ENCODE measurements around the gene CMSS1.

Gene CMSS1

DNA sequence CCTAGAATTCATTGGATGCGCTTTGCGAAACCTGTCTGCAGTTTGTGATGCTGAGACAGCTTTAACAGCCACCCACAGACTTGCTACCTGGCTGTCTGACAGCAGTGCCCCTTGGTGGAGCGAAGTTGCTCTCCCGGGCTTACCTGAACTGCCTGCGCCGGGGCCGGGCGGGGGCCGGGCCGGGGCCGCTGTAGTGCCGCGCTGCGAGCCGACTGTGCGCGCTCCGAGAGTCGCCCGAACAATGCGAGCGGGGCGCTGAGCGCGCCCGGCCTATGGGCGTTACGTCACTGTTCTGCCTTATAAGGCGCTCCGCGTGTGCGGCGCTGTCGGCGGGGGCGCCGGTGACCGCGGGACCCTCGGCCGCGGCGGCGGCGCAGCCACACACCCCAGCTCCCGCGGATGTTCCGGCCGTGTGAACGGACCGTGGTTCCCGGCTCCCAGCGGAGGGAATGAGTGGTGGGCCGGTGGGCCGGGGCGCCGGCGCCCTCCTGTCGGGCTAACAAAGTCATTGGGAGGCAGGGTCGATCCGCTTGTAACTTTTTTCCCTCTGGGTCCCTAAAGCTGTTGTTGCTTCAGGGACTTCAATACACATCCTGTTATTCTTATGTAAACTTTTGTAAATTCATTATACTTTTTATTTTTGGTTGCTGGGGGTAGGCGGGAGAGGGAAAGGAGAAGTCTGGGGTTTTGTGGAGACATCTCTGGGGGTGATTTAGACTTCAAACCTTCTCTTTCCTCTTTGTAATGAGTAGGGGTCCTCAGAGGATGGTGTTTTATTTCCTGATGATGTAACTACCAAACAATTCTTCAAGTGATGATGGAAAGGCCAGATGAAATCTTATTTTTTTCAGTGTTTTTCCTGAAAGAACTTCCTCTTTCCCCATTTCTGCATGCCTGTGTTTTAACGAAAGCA, 58.5 kb downstream of the CMSS1 start:
- peak; percentile 94 for DNase-seq

DNA sequence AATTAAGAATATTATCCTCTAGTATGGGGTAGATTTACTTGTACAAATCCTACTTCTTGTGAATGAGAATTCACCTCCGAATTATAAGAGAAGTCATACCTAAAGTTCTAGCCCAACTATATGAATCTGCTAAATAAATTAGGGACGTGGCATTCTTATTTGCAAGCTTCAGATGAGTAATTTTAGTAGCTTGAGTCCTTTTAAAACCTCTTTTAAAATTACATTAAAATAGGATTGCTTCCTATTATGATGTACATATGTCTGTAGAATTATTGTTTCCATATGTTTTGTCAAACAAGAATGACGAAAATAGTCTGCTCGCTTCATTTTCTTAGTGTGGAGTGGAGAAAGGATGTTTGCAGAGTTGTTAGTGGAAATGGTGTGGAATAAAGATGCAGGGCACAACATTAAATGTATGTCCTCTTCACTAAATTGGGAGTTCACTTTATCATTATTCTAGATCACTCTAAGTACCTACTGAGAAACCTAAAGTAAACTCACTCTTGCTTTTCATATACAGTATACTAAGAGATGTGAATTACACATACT, 59.4 kb downstream of the CMSS1 start:
- no peak for DNase-seq

DNA sequence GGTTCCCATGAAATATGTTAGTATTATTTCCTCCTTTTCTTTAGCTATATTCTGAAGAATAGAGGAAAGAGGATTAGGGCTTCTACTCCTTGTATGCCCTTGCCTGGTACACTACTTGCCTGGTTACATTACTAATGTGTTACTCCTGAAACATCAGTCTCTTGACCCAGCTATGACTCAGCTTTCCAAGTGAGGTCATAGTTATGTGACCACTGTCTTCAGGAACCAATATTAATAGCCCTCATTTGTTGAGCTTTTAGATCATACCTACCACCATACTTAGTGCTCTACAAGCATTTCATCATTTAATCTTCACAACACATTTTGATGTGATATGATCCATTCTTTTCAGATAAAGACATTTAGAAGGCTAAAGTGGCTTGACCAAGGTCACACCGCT, 60.3 kb downstream of the CMSS1 start:
- DNase-seq: no peak

DNA sequence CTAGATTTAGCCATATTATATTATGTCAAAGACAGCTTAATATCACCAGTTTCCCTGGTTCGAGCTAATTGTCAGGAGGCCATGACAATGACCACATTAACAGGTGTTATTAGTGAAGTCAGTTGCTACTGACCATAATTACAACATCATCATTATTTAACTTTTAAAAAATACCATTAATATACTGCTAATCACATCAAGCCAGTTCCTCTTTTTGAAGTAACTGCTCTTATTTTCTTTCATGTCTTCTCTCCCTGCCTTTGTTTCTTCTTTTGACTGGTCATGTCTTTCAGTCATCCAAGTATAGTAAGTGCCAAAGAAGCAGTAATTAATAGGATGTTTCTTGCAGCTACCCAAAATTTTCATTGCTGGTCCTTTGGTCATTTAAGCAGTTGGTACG, 61.6 kb downstream of the CMSS1 start:
- no peak for DNase-seq

DNA sequence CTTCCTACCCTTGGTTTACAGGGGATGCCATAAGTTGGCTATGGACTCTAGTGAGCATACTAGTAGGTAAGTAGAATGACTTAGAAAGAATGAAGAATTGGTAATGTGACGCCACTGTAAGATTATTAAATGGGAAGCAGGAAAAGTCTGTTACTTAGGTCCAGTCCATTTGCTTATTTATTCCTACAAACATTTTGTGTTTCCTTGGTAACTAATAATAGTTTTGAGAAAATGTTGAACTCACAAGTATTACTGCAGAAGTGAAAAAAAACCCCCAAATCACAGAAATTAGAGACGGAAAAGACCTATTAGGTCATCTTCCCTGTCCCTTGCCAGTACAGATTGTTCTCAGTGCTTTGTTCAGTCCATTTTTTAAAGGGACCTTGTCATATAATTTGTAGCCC, 63.5 kb downstream of the CMSS1 start:
- no peak for DNase-seq

DNA sequence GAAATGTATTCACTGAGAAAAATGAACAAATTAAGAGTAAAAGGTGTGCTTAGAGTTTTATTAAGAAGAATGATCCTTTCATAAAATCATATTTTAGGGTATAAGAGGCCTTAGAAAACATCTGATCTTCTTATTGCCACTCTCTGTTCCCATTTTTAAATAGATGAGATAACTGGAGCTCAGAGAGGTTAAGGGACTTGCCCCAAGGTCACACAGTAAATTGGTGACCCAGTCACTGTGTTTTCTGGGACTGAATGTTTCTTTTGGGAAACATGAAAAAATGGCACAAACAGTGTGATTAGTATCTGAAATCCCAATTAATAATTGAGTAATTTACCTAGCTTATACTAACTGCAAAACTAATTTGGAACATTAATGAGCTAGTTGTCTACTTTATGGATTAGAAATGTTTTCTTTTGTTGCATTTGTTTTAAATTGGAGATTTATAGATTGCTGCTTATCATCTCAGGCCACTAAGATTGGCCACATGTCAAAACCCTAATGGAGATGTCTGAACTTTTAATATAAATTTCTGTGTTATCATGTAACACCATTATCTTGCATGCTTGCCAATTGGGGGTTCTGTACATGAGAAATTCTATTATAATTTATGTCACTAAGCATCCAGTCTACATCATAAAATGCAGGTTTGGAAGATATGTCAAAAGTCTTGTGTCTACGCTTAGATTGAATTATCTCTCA, 64.9 kb downstream of the CMSS1 start:
- DNase-seq: no peak

DNA sequence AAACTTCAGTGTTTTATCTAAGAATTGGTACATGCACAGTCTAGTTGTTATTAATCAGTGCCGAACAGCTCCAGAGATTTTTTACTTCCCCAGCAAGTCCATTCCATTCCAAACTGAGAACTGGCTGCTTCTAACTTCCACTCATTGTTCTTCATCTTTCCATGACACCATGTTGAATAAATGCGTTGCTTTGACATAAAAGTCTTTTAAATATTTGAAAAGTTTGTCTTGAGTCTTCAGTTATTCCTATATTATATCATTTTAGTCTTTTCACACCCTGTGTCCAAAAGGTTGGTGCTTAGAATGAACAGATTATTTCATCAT, 65.4 kb downstream of the CMSS1 start:
- DNase-seq: no peak

DNA sequence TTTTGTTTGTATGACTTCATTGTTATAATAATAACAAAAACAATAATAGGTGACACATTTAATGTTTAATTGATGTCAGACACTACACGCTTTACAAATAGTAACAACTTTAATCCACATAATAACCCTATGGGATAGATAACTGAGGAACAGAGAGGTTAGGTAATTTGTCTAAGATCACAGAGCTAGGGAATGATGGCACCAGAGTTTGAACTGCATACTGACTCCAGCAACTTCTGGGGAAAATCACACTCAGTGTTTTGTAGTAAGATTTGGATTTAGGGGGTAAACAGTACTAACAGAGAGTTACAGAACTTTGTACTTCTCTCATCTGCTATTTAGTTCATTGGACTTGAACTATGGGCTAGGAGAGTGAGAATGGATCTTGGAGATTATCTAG, 66.0 kb downstream of the CMSS1 start:
- DNase-seq: no peak

DNA sequence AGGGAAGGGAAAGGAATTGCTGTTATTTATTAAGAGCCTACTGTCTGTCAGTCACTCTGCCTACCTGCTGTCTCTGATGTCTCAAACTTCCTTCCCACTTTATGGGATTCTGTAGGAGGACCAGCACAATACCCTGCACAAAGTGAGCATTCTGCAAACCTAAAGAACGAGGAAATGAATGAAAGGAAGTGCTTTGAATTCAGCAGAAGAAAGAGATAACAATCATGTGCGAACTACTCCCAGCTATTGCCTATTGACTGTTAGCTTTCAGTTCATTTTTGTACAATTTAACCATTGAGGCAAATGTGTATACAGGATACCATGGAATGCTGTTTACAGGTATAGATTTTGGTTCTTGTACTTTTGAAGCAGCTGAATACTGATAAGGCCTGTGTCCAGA, 66.8 kb downstream of the CMSS1 start:
- no peak for DNase-seq

DNA sequence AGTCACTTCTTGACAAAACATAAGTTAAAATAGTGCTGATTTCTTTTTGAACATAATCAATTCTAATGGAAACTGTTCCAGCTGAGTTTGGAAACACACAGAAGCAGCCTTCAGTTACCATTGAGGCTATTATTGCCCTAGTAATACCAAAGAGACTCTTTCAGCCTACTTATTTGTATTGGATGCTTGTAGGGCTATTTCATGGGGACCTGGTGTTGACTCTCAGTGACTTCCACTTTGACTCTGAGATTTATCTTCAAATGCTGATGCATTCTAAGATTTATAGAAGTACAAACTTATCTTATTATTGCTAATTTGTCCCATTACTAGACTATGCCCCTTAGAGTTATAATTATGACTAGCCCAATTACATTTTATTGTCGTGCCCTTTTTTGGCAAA, 67.4 kb downstream of the CMSS1 start:
- DNase-seq: no peak

DNA sequence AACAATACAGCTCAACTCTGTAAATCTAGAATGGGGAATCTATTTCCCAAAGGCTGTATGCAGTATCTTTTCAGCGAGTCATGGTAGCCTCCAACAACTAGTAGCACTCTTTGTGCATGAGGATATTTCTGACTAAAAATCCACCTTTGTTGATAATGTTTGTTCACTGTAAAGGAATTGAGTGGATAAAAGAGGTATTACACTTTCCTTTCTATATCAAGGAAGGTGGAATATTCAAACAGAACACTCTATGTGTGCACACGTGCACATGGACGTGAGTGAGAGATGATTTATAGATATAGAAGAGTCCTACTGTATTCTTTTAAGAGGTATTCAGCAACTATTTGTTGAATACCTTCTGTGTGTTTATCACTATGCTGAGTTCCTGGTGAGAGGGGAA, 68.2 kb downstream of the CMSS1 start:
- DNase-seq: no peak

DNA sequence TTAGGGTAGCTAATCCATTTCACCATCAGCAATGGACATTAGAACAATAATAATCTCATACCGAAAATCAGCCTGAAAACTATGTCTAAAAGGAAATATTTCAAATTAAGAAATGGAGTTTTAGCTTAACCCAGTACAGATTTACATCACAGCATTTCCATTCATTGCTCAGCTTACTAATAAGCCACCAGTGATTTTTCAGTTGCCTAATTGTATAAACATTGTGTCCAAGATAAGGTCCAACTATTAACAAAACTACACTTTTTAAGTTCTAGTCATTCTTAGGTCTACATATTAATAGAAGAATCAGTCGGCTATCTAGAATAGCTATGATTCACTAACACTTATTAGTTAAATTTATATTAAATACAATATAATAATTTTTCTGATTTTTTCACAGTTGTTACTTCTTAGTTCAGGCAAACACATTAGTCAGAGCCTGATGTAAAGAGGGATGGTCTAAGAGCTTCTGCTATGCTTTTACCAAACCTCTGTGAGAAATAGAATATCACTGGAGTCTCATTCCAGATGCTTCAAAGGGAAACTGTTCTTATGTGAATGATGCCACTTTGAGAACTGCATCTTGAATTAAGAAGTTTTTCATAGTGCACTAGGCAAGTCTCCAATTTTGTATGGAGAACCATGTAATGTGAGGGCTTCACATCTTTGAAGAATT, 74.1 kb downstream of the CMSS1 start:
- DNase-seq: no peak

DNA sequence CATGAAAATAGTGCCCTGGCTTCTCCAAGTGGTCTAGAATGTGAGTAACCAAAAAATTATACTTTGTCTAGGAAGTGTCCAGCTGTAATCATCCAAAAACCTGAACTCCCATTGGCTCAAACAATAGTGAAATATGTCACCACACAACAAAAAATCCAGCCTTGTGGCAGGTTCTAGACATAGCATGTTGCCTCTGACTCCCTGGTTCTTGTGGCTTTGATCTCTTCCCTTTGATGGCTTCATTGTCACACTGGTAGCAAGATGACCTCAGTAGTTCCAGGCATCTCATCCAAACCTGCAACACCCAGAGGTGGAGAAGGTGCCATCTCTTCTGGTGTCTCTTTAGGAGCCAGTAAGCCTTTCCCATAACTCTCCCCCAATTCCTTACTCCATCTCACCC, 74.7 kb downstream of the CMSS1 start:
- DNase-seq: no peak

DNA sequence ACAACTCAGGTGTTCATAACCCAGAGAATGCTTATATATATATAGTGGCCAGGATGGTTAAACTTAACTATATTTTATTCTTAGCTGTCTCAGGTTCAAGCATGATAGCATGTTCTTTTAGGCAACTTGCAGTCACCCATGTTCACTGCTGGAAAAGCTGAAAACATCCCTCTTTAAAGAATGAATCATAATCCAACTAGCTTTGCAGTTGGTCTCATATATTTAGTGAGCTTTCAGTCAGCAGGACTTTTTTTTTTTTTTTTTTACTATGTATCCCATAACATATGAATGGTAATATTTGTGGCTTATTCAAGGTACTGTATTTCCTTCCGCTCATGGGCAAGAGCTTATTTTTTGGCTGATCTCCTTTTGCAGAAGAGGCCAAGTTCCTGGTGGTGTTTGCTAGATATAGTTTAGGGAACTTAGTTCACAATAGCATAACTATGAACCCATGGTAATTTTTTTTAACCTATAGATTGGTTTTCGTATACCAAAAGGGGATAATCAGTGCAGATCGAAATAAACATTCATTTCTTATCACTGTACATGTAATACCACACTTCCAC, 77.6 kb downstream of the CMSS1 start:
- DNase-seq: no peak

DNA sequence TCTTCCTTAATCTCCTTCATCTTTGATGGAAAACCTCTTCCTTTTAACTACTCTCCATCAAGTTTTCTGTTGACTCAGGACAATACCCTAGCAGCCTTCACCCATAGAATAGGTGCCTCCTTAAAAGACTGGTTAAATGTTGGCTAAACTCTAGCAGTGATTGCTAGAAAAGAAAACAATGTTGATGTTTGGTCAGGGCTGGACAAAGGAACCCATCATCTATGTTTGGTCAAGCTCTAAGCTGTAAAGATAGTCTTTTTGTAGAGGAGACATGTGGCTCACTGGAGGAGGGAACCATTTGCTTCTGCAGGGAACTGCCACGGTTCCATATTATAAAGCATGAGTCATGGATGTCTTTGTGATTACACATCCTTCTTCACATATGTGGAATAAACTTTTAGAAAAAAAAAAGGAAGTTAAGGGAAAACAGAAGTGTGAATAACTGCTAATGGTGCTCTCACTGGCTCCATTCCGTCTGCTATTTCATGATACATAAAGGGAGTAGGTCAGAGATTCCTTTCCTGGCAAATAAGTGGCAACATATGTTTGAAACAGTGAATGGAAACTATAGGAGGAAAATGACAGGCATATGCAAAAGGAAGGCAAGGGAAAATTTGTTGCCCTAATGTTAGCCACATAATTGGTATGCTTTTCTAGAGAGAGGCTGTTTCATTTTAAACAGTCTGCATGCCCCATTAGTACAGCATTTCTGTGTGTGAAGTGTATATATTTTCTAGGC, 78.2 kb downstream of the CMSS1 start:
- peak; percentile 62 for DNase-seq

DNA sequence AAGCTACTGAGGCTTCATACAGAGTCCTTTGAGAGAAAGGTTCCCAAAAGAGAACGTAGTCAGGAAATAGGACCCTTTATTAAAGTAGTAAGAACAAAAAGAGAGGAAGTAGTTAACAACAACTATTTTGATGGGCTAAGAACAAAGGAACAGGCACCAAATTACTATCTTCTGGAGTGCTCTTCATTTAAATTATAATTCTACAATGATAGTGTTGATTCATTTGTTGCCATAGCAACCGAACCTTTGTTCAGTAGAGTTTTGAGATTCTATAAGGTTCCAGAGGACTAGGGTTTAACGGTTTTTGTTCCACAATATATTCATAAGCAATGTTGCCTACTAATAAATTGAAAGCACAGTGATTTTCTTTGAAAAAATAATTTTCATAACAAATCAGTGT, 78.8 kb downstream of the CMSS1 start:
- no peak for DNase-seq

DNA sequence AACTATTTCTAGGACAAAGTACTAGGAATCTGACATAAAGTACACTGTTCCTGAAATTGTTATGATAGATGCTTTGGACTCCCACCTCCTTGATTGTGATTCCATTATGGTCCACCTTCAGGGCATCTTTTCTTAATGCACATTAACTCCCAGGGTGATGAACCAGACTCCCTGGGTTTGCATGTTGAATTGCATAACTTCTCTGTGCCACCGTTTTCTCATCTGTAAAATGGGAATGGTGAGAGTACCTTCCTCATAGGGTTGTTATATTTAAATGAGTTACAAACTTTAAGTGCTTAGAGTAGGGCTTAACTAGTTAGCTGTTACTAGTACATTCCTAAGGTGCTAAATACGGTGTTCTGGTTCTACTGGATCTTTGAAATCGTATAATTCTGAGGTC, 81.9 kb downstream of the CMSS1 start:
- DNase-seq: no peak

DNA sequence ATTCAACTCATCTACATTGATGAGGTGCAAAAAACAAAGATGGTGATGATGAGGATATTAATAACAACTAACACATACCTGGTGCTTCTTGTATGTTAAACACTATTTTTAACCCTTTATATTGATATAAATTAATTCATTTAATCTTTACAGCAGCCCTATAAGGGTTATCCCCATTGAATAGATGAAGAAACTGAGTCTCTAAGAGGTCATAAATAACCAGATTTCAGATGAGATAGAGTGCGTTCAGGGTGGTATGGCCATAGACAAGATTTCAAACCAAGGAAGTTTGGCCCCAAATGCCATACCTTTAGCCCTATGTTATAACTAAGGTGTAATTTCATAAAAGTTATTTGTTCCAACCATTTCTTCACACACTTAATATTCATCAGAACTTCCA, 82.6 kb downstream of the CMSS1 start:
- DNase-seq: no peak

DNA sequence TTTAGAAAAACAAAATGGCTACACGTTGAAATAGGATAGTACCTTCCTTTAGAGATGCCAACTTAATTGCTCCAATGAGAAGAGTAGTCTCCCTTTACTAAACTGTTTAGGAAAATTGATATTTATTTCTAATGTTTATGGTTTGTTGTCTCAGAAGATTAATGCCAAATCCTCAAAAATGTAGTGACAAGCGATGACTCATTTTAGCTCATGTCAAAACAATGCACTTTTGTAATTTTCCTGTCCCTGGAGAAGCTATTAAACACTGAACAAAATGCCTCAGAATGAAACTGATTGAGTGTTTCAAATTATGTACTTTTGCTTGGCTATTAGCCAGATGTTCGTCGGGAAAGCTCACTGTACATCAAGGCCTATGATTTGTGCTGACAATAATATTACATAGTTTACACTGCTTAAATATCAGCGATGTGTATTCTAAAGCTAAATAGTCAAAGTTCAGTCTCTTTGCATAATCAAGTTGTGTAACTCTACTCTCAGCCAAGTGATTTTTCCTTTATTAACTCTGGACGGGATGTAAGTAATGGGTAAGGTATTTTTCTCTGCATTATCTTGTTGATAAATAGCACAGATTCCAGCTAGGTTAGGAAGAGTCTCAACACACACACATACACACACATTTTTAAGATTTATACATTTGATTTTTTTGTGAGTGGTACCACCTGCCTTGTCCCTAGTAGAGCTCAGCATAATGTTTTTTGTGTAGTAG, 83.7 kb downstream of the CMSS1 start:
- DNase-seq: peak; percentile 64

DNA sequence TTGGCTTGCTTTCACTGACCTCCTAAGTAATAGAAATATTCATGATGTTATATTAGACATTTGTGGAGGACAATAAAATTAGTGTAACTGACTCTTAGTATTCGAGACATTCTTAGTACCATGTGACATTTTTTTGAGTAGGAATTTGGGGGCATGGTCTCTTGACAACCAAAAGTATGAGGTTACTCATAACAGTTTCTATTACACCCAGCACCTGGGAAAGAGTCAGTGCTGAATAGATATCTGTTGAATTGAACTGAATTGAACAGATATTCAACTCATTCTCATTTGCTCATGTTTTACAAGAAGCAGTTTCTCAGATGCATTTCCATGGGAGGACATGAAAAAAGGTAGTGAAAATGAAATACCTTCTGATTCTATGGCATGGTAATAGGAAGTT, 84.4 kb downstream of the CMSS1 start:
- DNase-seq: no peak

DNA sequence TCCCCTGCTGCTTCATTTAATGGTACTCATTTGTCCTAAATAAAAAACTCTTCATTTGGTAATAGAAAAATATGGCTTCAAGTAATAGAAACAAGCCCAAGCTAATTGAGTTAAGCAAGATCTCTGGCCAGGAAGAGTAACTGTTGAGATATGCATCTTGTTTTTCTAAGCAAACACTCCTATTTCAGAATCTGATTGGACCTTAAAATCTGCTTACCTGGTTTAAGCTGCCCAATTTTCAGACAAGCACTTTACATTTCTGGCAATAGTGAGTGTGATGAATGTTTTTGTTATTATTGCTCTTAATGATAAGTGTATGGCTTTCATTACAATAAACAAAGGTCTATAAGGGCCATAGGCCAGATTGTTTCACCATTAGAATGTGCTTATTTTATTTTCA, 86.2 kb downstream of the CMSS1 start:
- DNase-seq: no peak

DNA sequence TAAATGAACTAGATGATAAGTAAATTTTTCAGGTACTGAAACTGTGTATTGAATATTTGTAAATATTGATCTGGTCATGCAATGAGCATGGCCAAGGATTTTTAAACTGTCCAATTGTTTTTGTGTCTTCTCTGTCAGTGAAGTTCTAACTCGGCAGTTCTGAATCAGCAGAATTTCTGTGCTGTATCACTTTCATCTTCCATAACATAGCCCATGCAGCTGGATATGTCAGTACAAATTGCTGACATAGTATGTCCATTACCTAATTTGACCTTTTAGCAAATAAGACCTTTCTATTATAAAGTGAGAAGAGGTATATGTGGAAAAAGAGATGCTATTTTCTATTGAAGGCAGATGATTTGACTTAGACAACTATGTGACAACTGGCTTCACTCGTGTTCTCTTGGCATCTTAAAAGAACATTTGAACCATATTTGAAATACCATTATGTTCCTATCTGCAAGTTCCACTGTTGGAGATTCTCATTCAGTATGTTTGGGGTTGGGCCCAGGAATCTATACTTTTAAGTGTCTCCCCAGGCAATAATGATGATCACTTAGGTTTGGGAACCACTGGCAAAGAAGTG, 90.4 kb downstream of the CMSS1 start:
- no peak for DNase-seq
